Glutamatergic neuron (in vitro differentiated cells): ENCODE measurements around the gene XPNPEP3. TPM values are rescaled to one million over a fixed set of nuclear protein-coding genes. Genes with fewer than 3 reads are reported as not detected.
"Not testable (repeated sequence)": the region's sequence is repeated elsewhere in the genome, so short reads cannot be mapped to it uniquely, and the experiment has no call there.

ENCODE experiments used
- DNase-seq: peaks from one replicate; pipeline ENCODE4 v3.0.0; 2022
- H3K27ac Mint-ChIP-seq: one replicate; pipeline ENCODE4 v1.8.0; 2020; ENCODE audit warnings: mild to moderate bottlenecking, mixed read lengths, inconsistent platforms; ENCODE audit not compliant: unreplicated experiment
- H3K27me3 Mint-ChIP-seq: one replicate; pipeline ENCODE4 v1.8.0; 2020; ENCODE audit warnings: mild to moderate bottlenecking, moderate library complexity, mixed read lengths, inconsistent platforms; ENCODE audit not compliant: unreplicated experiment
- H3K36me3 Mint-ChIP-seq: one replicate; pipeline ENCODE4 v1.8.0; 2020; ENCODE audit warnings: mild to moderate bottlenecking, mixed read lengths, inconsistent platforms; ENCODE audit not compliant: unreplicated experiment
- H3K4me1 Mint-ChIP-seq: one replicate; pipeline ENCODE4 v1.8.0; 2020; ENCODE audit warnings: mild to moderate bottlenecking, low read depth, mixed read lengths, inconsistent platforms; ENCODE audit not compliant: unreplicated experiment
- H3K4me3 Mint-ChIP-seq: one replicate; pipeline ENCODE4 v1.8.0; 2020; ENCODE audit warnings: mild to moderate bottlenecking, mixed read lengths, inconsistent platforms; ENCODE audit not compliant: unreplicated experiment
- H3K9me3 Mint-ChIP-seq: one replicate; pipeline ENCODE4 v1.8.0; 2020; ENCODE audit warnings: mild to moderate bottlenecking, moderate library complexity, mixed read lengths, inconsistent platforms; ENCODE audit not compliant: unreplicated experiment
- total RNA-seq: library from RNA; stranded (reverse); fragmentation: NEBNext Ultra II Directional; extraction: Animal tissue kit (Norgen Biotek cat#: 25700); gene quantifications from one replicate; pipeline ENCODE4 v1.2.1, GENCODE V29; 2021; ENCODE audit not compliant: unreplicated experiment
- TF ChIP-seq, protein P1 (sequence below): fragments of 200-600 bp; sonication (generic); IDR thresholded peaks from one replicate; pipeline ENCODE4 v1.5.0; 2021; ENCODE audit not compliant: partially characterized antibody, unreplicated experiment

XPNPEP3 gene
- total RNA-seq, 1 donor from 2014 or later, result 20.7 TPM

DNA sequence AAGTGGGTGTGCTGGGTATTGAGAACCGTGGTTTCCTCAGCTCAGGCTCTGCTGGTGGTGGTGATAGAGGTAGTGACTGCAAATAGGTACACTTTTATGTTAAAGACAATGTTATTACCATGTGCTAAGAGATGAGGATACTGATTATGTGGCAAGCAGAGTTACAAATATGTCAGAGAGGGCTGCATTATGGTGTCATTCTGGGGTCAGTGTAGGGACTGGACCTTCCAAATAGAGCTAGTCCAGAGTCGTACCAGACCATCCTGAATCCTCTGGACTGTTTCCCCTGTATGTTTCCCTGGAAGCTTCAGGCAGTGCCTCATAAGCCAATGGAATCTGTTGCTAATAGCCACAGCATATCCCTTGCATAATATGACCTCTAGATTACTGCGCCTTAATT, 5.1 kb downstream of the XPNPEP3 start, which contains the start of gene DNAJB7:
DNAJB7 (minus strand) TSS at position 101 of the 400 bp plus-strand sequence. CDS start 119 bp downstream, outside the sequence.
- TF ChIP-seq, protein P1, sequence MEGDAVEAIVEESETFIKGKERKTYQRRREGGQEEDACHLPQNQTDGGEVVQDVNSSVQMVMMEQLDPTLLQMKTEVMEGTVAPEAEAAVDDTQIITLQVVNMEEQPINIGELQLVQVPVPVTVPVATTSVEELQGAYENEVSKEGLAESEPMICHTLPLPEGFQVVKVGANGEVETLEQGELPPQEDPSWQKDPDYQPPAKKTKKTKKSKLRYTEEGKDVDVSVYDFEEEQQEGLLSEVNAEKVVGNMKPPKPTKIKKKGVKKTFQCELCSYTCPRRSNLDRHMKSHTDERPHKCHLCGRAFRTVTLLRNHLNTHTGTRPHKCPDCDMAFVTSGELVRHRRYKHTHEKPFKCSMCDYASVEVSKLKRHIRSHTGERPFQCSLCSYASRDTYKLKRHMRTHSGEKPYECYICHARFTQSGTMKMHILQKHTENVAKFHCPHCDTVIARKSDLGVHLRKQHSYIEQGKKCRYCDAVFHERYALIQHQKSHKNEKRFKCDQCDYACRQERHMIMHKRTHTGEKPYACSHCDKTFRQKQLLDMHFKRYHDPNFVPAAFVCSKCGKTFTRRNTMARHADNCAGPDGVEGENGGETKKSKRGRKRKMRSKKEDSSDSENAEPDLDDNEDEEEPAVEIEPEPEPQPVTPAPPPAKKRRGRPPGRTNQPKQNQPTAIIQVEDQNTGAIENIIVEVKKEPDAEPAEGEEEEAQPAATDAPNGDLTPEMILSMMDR, result no peak
- Mint-ChIP-seq H3K27me3 (peaks cover 7% of the 10 kb centered on the region), H3K9me3 (peaks cover 6% of the 10 kb centered on the region), H3K4me1 (peaks cover 2% of the 10 kb centered on the region), H3K4me3 (no peak within 1 kb of the TSS), H3K36me3 (no peaks in the 10 kb centered on the region), H3K27ac (no peak within 1 kb of the TSS)
- no peak for DNase-seq

- no peak for DNase-seq
- Mint-ChIP-seq H3K36me3 (no peaks in the 10 kb centered on the region), H3K9me3 (peaks cover under 1% of the 10 kb centered on the region), H3K27ac (no peak overlapping the region), H3K4me3 (no peak overlapping the region), H3K27me3 (peaks cover 1% of the 10 kb centered on the region), H3K4me1 (no peaks in the 10 kb centered on the region)
- TF ChIP-seq, protein P1, result no peak
These were observed 5.6 kb downstream of the XPNPEP3 start for GRCh38 chr22:40862537-40862936.

GRCh38 chr22:40867109-40867508, 10.2 kb downstream of the XPNPEP3 start:
- Mint-ChIP-seq H3K27me3 (no peaks in the 10 kb centered on the region), H3K36me3 (no peaks in the 10 kb centered on the region), H3K4me1 (no peaks in the 10 kb centered on the region), H3K4me3 (no peak overlapping the region), H3K9me3 (peaks cover 3% of the 10 kb centered on the region), H3K27ac (no peak overlapping the region)
- TF ChIP-seq, protein P1, result no peak
- no peak for DNase-seq

DNA sequence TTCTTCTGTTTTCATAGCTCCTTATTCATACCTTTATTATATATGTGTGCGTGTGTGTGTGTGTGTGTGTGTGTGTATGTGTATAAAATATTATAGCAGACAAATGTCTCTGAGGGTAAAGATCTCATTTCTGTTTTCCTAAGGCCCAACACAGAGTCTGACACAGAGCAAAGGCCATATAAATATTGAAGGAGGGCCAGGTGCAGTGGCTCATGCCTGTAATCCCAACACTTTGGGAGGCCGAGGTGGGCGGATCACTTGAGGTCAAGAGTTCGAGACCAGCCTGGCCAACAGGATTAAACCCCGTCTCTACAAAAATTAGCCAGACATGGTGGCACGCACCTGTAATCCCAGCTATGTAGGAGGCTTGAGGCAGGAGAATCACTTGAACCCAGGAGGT, 11.4 kb downstream of the XPNPEP3 start:
- not testable (repeated sequence) for H3K27ac Mint-ChIP-seq, H3K4me3 Mint-ChIP-seq, DNase-seq, H3K9me3 Mint-ChIP-seq, H3K36me3 Mint-ChIP-seq, H3K27me3 Mint-ChIP-seq, H3K4me1 Mint-ChIP-seq

DNA sequence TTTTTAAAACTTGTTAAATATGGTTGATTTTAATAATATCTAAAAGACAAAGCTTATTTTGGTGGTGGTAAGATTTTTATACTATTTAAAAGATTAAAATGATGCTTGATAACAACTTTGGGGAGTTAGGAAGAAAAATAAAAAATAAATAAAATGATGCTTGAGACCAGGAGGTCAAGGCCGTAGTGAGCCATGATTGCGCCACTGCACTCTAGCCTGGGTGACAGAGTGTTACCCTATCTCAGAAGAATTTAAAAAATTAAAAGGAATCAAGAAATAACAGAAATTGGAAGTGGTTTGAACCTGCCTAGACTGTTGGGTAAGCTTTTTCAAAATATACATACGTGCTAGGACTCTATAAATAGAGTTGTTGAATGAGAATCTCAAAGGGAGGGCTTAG, 17.1 kb downstream of the XPNPEP3 start:
- Mint-ChIP-seq H3K9me3 (peaks cover 1% of the 10 kb centered on the region), H3K27me3 (no peaks in the 10 kb centered on the region), H3K4me1 (no peaks in the 10 kb centered on the region), H3K36me3 (no peaks in the 10 kb centered on the region), H3K4me3 (no peak overlapping the region), H3K27ac (no peak overlapping the region)
- DNase-seq, result no peak
- TF ChIP-seq, protein P1, result no peak

DNA sequence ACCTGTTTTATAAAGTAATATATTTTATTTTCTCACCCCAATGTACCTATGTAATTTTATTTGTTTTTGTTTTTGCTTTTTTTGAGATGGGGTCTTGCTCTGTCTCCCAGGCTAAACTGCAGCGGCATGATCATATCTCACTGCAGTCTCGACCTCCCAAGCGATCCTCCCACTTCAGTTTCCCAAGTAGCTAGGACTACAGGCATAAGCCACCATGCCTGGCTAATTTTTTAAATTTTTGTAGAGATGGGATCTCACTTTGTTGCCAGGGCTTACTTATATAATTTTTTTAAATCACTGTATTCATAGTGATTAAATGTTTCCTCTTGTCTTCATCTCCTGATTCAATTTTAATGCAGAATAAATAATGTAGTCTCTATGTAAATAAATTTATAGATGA, 18.2 kb downstream of the XPNPEP3 start:
- TF ChIP-seq, protein P1, result no peak
- H3K9me3 Mint-ChIP-seq, result peaks cover 1% of the 10 kb centered on the region
- no peak overlapping the region for H3K27ac Mint-ChIP-seq
- H3K36me3 Mint-ChIP-seq, result no peaks in the 10 kb centered on the region
- H3K4me3 Mint-ChIP-seq, result no peak overlapping the region
- no peaks in the 10 kb centered on the region for H3K27me3 Mint-ChIP-seq
- no peaks in the 10 kb centered on the region for H3K4me1 Mint-ChIP-seq
- no peak for DNase-seq
